Measurements from ENCODE around the gene ARL13A. TPM values are rescaled to one million over a fixed set of nuclear protein-coding genes. Genes with fewer than 3 reads are reported as not detected.

The ARL13A gene
- total and polyA plus RNA-seq, 2 of the 13 experiments (the other 11 are each of a cell fraction or from before 2014, with no cell fraction given) = not detected

DNA sequence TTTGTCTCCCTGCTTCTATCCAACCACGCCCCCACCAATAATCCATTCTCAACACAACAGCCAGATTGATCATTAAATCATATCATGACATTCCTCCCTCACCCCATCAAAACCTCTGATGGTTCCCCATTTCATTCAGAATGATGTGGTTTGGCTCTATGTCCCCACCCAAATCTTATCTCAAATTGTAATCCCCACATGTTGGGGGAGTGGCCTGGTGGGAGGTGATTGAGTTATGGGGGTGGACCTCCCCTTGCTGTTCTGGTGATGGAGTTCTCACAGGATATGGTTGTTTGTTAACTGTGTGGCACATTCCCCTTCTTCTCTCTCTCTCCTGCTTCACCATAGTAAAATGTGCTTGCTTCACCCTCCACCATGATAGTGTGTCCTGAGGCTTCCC is 59.1 kb downstream of the ARL13A start (continued):
- TF ChIP-seq, protein P1, sequence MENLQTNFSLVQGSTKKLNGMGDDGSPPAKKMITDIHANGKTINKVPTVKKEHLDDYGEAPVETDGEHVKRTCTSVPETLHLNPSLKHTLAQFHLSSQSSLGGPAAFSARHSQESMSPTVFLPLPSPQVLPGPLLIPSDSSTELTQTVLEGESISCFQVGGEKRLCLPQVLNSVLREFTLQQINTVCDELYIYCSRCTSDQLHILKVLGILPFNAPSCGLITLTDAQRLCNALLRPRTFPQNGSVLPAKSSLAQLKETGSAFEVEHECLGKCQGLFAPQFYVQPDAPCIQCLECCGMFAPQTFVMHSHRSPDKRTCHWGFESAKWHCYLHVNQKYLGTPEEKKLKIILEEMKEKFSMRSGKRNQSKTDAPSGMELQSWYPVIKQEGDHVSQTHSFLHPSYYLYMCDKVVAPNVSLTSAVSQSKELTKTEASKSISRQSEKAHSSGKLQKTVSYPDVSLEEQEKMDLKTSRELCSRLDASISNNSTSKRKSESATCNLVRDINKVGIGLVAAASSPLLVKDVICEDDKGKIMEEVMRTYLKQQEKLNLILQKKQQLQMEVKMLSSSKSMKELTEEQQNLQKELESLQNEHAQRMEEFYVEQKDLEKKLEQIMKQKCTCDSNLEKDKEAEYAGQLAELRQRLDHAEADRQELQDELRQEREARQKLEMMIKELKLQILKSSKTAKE (CRISPR knock-in tag; IDR thresholded peaks at IDR 0.05; ENCODE audit: borderline replicate concordance) = no peak

DNA sequence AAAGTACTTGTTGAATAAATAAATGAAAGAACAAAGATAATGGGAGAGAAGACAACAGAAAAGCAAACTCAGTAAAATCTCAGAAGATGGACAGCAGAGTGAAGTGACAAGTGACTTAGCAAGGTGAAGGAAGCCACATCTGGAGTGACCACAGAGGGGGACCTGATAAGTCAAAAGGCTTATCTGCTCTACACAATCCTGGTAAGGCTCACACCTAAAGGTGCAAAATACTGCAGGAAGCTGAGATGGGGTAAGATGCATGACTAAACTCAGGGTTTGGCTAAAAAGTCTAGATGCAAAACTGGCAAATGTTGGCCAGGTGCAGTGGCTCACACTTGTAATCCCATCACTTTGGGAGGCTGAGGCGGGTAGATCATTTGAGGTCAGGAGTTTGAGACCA is 60.2 kb downstream of the ARL13A start:
- H3K4me3 ChIP-seq (replicated peaks in 1 of 3; ENCODE audit: insufficient read depth in 1 of 3, low read depth in 2 of 3, low read length in 3 of 3) = no peak overlapping the region
- no peaks in the 10 kb centered on the region; a peak in 1 of 5 replicates for H3K36me3 ChIP-seq (replicated peaks in 1 of 2; ENCODE audit: control insufficient read depth in 1 of 2, insufficient read depth in 2 of 2, low read length in 2 of 2)
- H3K79me2 ChIP-seq (ENCODE audit: insufficient read depth, low read length) = no peaks in the 10 kb centered on the region
- no peaks in the 10 kb centered on the region for H4K20me1 ChIP-seq (ENCODE audit: insufficient read depth, low read length)
- H2AFZ ChIP-seq (ENCODE audit: low read length) = no peak overlapping the region
- no CpG with 5 or more reads among the region's 1 CpG for WGBS (ENCODE audit: low lambda C conversion rate)
- FAIRE-seq = no peak
- intact Hi-C loops (cut with micrococcal nuclease; ENCODE audit: unreplicated experiment) = no loop called here
- no peak for DNase-seq (ENCODE audit: low spot score)
- BruUV-seq (replicated peaks) = no TSS peak
- H3K27me3 ChIP-seq (ENCODE audit: control insufficient read depth in 1 of 2, insufficient read depth in 2 of 2, low read length in 2 of 2) = no peaks in the 10 kb centered on the region
- H3K9ac ChIP-seq (ENCODE audit: insufficient read depth, low read depth, low read length) = no peak overlapping the region
- no peak overlapping the region for H3K27ac ChIP-seq (ENCODE audit: extremely low read length, insufficient read depth, low read length)
- in situ Hi-C loops (cut with HindIII; ENCODE audit: extremely low pct_ligation_motif_present, low pct_unique_long_range_greater_than_20kb) = no loop called here
- H3K4me2 ChIP-seq (ENCODE audit: low read depth, low read length) = no peak overlapping the region
- H3K4me1 ChIP-seq (ENCODE audit: insufficient read depth, low read length) = no peaks in the 10 kb centered on the region
- ChIA-PET POLR2A (no interaction called here), CTCF (ENCODE audit: low intra/inter-chr PET ratio, low total read pairs) (no interaction called here)
- no peak for ATAC-seq
- TF ChIP-seq THYN1 (CRISPR knock-in tag; IDR thresholded peaks at IDR 0.05; ENCODE audit: borderline replicate concordance, low read depth) (no peak), ZFP36L1 (CRISPR knock-in tag; IDR thresholded peaks at IDR 0.05) (no peak), ZNF3 (CRISPR knock-in tag; IDR thresholded peaks at IDR 0.05) (no peak), NFIB (CRISPR knock-in tag; IDR thresholded peaks at IDR 0.05; ENCODE audit: borderline replicate concordance) (no peak), ZNF782 (CRISPR knock-in tag; IDR thresholded peaks at IDR 0.05; ENCODE audit: borderline replicate concordance) (no peak), GATAD2A (CRISPR knock-in tag; IDR thresholded peaks at IDR 0.05) (no peak), ASH2L (IDR thresholded peaks at IDR 0.05; ENCODE audit: insufficient read length, low read depth, low read length) (no peak), DR1 (CRISPR knock-in tag; IDR thresholded peaks at IDR 0.05) (no peak), ELF4 (CRISPR knock-in tag; IDR thresholded peaks at IDR 0.05; ENCODE audit: borderline replicate concordance) (no peak), IRF2 (CRISPR knock-in tag; IDR thresholded peaks at IDR 0.05) (no peak), MBNL3 (CRISPR knock-in tag; conservative IDR thresholded peaks at IDR 0.05) (no peak)
- TF ChIP-seq, protein P2, sequence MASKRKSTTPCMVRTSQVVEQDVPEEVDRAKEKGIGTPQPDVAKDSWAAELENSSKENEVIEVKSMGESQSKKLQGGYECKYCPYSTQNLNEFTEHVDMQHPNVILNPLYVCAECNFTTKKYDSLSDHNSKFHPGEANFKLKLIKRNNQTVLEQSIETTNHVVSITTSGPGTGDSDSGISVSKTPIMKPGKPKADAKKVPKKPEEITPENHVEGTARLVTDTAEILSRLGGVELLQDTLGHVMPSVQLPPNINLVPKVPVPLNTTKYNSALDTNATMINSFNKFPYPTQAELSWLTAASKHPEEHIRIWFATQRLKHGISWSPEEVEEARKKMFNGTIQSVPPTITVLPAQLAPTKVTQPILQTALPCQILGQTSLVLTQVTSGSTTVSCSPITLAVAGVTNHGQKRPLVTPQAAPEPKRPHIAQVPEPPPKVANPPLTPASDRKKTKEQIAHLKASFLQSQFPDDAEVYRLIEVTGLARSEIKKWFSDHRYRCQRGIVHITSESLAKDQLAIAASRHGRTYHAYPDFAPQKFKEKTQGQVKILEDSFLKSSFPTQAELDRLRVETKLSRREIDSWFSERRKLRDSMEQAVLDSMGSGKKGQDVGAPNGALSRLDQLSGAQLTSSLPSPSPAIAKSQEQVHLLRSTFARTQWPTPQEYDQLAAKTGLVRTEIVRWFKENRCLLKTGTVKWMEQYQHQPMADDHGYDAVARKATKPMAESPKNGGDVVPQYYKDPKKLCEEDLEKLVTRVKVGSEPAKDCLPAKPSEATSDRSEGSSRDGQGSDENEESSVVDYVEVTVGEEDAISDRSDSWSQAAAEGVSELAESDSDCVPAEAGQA (IDR thresholded peaks at IDR 0.05; ENCODE audit: low read depth) = no peak
- TF ChIP-seq, protein P2 (CRISPR knock-in tag; IDR thresholded peaks at IDR 0.05; ENCODE audit: borderline replicate concordance) = no peak
- no peaks in the 10 kb centered on the region for H3K9me3 ChIP-seq (ENCODE audit: low read length)
